Heart left ventricle (tissue), 16 donors: ENCODE data around the gene XPC. TPM values are rescaled to one million over a fixed set of nuclear protein-coding genes. Genes with fewer than 3 reads are reported as not detected.

Experiments
- ATAC-seq, 4 donors: fragments of 200-7000 bp; cut with Tn5 transposase; one replicate each; pipeline ENCODE4 v1.9.1; 2020 to 2022; ENCODE audit warnings: moderate library complexity in 4 of 4, mild to moderate bottlenecking in 3 of 4, moderate number of reproducible peaks in 1 of 4
- DNase-seq, 5 donors: peaks; one replicate each; pipeline ENCODE4 v3.0.0-alpha.2; 2020
- H3K27ac ChIP-seq, 12 donors: fragments of 200-600 bp; sonication (generic) in 4 of 12; one replicate each; pipeline versions ENCODE4 v1.5.0 to v1.8.0; 2016 to 2022; ENCODE audit warnings: mild to moderate bottlenecking in 2 of 12
- H3K27me3 ChIP-seq, 9 donors: fragments of 200-600 bp; sonication (generic) in 2 of 9; one replicate each; pipeline versions ENCODE4 v1.5.1 to v1.8.0; 2016 to 2022; ENCODE audit warnings: mild to moderate bottlenecking in 3 of 9
- H3K36me3 ChIP-seq, 9 donors: fragments of 200-600 bp; sonication (generic) in 2 of 9; one replicate each; pipeline versions ENCODE4 v1.5.0 to v1.8.0; 2018 to 2022; ENCODE audit warnings: mild to moderate bottlenecking in 2 of 9
- H3K4me1 ChIP-seq, 12 donors: fragments of 200-600 bp; sonication (generic) in 4 of 12; one replicate each; pipeline versions ENCODE4 v1.5.0 to v1.8.0; 2016 to 2022; ENCODE audit warnings: mild to moderate bottlenecking in 3 of 12
- H3K4me3 ChIP-seq, 12 donors: fragments of 200-600 bp; sonication (generic) in 4 of 12; one replicate each; pipeline versions ENCODE4 v1.5.0 to v1.8.0; 2017 to 2022; ENCODE audit warnings: mild to moderate bottlenecking in 9 of 12, moderate library complexity in 4 of 12
- H3K9me3 ChIP-seq, 12 donors: fragments of 200-600 bp; sonication (generic) in 4 of 12; one replicate each; pipeline versions ENCODE4 v1.5.0 to v1.8.0; 2016 to 2022; ENCODE audit warnings: mild to moderate bottlenecking in 1 of 12
- POLR2A ChIP-seq, 2 donors: fragments of 450-650 bp; IDR thresholded peaks; one replicate each; pipeline ENCODE4 v1.6.1; 2017; ENCODE audit warnings: antibody characterized with exemption in 2 of 2, mild to moderate bottlenecking in 2 of 2, moderate library complexity in 2 of 2
- WGBS, 4 donors: extraction: QIAGEN DNeasy Blood & Tissue Kit in 2 of 4; methylation state at CpG; one replicate each; pipeline versions ENCODE4 v1.1.5 to v1.1.7; 2013 to 2018; 5-methylcytosine and 5-hydroxymethylcytosine counted together
- intact Hi-C, 10 donors: fragments of 100-400 bp; cut with DNase I; formaldehyde crosslinking; loops; one replicate each; pipeline versions ENCODE4 v1.11.1 to v1.14.2; 2022
- polyA plus RNA-seq, 2 donors: library from polyadenylated mRNA; stranded (reverse); fragments of 200-250 nt; gene quantifications; one replicate each; pipeline ENCODE4 v1.2.3, GENCODE V29; 2013
- total RNA-seq, 9 donors: library from RNA; depleted of rRNA in 2 of 9; stranded (reverse); fragments of >200 nt in 2 of 9; fragmentation: NEBNext Ultra II Directional in 3 of 9; extraction: Animal tissue kit (Norgen Biotek cat#: 25700) in 3 of 9; gene quantifications; one replicate each; pipeline versions ENCODE4 v1.1.0 to v1.2.4, GENCODE V29; 2016 to 2023
- TF ChIP-seq, protein P1 (sequence below), 12 donors: fragments of 200-600 bp; sonication (generic) in 4 of 12; IDR thresholded peaks; one replicate each; pipeline versions ENCODE4 v1.5.0 to v1.8.0; 2018 to 2022; ENCODE audit warnings: antibody characterized with exemption in 12 of 12, mild to moderate bottlenecking in 5 of 12
- donor health status: ischemic (EF 13 %, LVEDD 7.1; RV severe dilation, severe dysfunction).
- donor health status: healthy with polysubstance abuse.
- donor health status: DM: no; HTN: yes; CAD: no.
- donor health status: DM: no; HTN: no; CAD: no.
- donor health status: ischemic (EF 25% LVEDD 6.9; RV normal size, moderate dysfunction).
- donor health status: ischemic (EF 25% LVEDD 5.7; RV mildly dilated, moderate dysfunction).
- donor health status: healthy.
- donor health status: DM: yes; HTN: yes; CAD: no.
- donor health status: ischemic (EF 35%, LVEDD 5.7; RV mildly dilated, moderate dysfunction).
- donor health status: nonischemic (EF 11% LVEDD 7.7; RV severe dilation, severe dysfunction).
- donor health status: DM: yes; HTN: yes; CAD: no.
- donor health status: PGD.
- donor health status: ischemic (EF 29% LVEDD 5.4; RV normal size, mild dysfunction).
- donor health status: nonischemic (EF 23%, LVEDD 6.1; RV moderate dilation, normal function).

Gene XPC
- total and polyA plus RNA-seq, 11 donors = 6.1 to 20.0 (median 9.5) TPM

DNA sequence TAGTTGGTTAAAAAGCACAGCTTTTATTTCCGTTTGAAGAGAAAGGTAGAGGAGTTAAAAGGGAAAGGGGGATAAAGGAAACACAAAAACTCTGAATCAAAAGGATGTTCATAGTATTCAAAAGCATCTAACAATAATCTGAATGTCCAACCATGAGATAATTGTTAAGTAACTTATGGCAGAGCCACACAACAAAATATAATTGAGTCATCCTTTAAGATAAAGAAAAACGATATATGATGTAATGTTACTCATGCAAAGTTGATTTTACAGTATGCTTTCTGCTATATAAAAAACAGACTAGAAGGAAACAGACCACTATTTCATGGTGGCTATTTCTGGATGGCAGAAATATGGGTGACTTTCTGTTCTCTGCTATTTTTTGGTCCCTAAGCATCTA is 3.9 kb downstream of the XPC start:
- H3K27ac ChIP-seq = no peak overlapping the region
- TF ChIP-seq, protein P1, sequence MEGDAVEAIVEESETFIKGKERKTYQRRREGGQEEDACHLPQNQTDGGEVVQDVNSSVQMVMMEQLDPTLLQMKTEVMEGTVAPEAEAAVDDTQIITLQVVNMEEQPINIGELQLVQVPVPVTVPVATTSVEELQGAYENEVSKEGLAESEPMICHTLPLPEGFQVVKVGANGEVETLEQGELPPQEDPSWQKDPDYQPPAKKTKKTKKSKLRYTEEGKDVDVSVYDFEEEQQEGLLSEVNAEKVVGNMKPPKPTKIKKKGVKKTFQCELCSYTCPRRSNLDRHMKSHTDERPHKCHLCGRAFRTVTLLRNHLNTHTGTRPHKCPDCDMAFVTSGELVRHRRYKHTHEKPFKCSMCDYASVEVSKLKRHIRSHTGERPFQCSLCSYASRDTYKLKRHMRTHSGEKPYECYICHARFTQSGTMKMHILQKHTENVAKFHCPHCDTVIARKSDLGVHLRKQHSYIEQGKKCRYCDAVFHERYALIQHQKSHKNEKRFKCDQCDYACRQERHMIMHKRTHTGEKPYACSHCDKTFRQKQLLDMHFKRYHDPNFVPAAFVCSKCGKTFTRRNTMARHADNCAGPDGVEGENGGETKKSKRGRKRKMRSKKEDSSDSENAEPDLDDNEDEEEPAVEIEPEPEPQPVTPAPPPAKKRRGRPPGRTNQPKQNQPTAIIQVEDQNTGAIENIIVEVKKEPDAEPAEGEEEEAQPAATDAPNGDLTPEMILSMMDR (IDR thresholded peaks at IDR 0.05) = no peak
- no peak for TF ChIP-seq POLR2A (IDR thresholded peaks at IDR 0.05)
- H3K36me3 ChIP-seq = peaks cover 0 to 37% (median 35%) of the 10 kb centered on the region in 9 donors
- no peaks in the 10 kb centered on the region for H3K27me3 ChIP-seq
- DNase-seq = no peak
- no peak for ATAC-seq
- H3K4me3 ChIP-seq = no peak overlapping the region
- H3K9me3 ChIP-seq = no peaks in the 10 kb centered on the region
- WGBS, 4 donors = 70 to 79% (median 72%) methylated on average over 2 of the region's 2 CpGs
- intact Hi-C loops = loop anchor here in 3 of 10 donors (10.0 kb wide), 2 partner anchors 280 to 520 kb away; no protein-coding TSS in a partner anchor
- H3K4me1 ChIP-seq = peaks cover 0 to 42% (median 27%) of the 10 kb centered on the region in 12 donors

DNA sequence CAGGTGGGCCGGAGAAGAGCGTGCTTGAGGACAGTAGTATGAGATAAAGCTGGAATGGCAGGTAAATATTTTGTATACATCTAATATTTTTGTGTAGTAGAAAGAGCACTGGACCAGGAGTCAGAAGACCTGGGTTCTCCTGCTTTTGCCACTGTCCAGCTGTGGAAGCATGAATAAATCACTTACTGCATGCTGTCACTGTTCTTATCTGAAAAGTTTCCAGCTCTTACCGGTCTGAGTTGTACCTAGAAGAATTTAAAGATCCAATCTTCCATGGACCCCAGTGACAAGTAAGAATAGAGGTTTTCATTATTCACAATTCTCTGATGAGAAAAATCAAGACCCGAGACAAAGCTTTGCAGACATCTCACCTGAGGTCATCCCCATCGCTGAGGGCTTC is 5.9 kb downstream of the XPC start:
- H3K27ac ChIP-seq = no peak overlapping the region
- H3K9me3 ChIP-seq = no peaks in the 10 kb centered on the region
- intact Hi-C loops = loop anchor here in 3 of 10 donors (10.0 kb wide), 2 partner anchors 278 to 518 kb away; no protein-coding TSS in a partner anchor
- no peak overlapping the region for H3K4me3 ChIP-seq
- no peaks in the 10 kb centered on the region for H3K27me3 ChIP-seq
- DNase-seq (no peak), ATAC-seq (no peak)
- H3K36me3 ChIP-seq = peaks cover 0 to 57% (median 55%) of the 10 kb centered on the region in 9 donors
- 93 to 98% (median 94%) methylated on average over 5 of the region's 5 CpGs for WGBS, 4 donors
- TF ChIP-seq, protein P1 (IDR thresholded peaks at IDR 0.05) = no peak
- TF ChIP-seq POLR2A (IDR thresholded peaks at IDR 0.05) = no peak
- peaks cover 0 to 31% (median 16%) of the 10 kb centered on the region in 12 donors for H3K4me1 ChIP-seq

DNA sequence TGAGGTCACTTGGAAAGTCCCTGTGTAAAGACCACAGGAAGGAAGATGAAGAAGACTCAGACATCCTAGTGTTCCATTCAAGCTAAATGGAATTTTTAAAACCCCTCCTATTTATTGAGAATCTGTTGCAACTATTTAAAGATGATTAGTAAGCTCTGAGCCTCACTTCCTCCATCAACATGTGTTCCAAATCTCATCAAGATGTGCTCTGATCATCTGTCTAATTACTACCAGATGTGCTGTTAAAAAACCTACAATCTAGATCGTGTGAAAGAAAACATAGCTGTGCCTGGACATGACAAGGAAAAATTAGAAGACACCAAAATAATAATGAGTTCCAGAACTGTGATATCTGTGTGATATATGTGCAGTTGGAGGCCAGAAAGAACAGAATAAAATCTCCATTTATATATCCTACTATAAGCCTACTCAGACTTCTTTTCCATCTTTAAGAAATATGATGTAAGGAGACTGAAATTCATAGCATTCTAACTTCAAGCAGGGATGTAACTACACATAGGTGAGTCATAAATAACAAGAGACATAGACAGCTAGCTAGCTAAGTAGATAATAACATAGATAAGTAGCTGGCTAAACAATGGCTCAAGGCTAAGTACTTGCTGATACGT is 7.8 kb downstream of the XPC start:
- Histone ChIP-seq H3K4me1 (peaks cover 0 to 13% (median 3%) of the 10 kb centered on the region in 12 donors), H3K27ac (no peak overlapping the region), H3K9me3 (no peaks in the 10 kb centered on the region), H3K27me3 (no peaks in the 10 kb centered on the region), H3K36me3 (peaks cover 0 to 75% (median 74%) of the 10 kb centered on the region in 9 donors), H3K4me3 (no peak overlapping the region)
- 71 to 85% (median 79%) methylated on average over 2 of the region's 2 CpGs for WGBS, 4 donors
- no peak for TF ChIP-seq POLR2A (IDR thresholded peaks at IDR 0.05)
- TF ChIP-seq, protein P1 (IDR thresholded peaks at IDR 0.05) = no peak
- ATAC-seq = no peak
- intact Hi-C loops = loop anchor here in 3 of 10 donors (10.0 kb wide), 2 partner anchors 276 to 516 kb away; no protein-coding TSS in a partner anchor
- DNase-seq = no peak

DNA sequence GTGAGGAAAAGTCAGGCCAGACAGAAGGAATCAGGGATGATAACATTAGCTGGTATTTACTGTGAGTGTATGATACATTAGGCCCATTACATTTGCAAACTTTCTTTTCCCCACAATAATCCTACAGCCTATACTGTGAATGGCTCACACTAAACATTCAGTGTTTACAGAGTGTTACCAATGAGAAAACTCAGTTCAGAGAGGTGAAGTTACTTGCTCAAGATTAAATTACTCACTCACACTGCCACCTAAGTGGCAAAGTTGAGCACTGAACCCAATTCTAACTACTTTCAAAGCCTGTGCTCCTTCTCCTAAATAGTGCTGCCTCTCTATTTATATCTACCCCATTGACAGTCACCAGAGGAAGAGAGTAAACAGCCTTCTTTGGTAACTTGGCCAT is 8.5 kb downstream of the XPC start:
- intact Hi-C loops = loop anchor here in 3 of 10 donors (10.0 kb wide), 2 partner anchors 275 to 515 kb away; no protein-coding TSS in a partner anchor
- TF ChIP-seq, protein P1 (IDR thresholded peaks at IDR 0.05) = no peak
- TF ChIP-seq POLR2A (IDR thresholded peaks at IDR 0.05) = no peak
- peaks cover 0 to 83% (median 81%) of the 10 kb centered on the region in 9 donors for H3K36me3 ChIP-seq
- H3K4me1 ChIP-seq = peaks cover 0 to 6% (median 0%) of the 10 kb centered on the region in 12 donors
- ATAC-seq (no peak), DNase-seq (no peak)
- H3K4me3 ChIP-seq = no peak overlapping the region
- no peaks in the 10 kb centered on the region for H3K9me3 ChIP-seq
- no peak overlapping the region for H3K27ac ChIP-seq
- H3K27me3 ChIP-seq = no peaks in the 10 kb centered on the region
